Peyer's patch (tissue), 4 donors: ENCODE data around the gene LMNTD1.

ENCODE experiments used
- CTCF ChIP-seq, 6 experiments: fragments of 450-650 bp in 4 of 6; fragments of 200-600 bp in 2 of 6; sonication (generic) in 1 of 6; IDR thresholded peaks; one replicate each; pipeline ENCODE4 v1.5.1; 2017 to 2019; ENCODE audit warnings: antibody characterized with exemption in 6 of 6, mild to moderate bottlenecking in 3 of 6, moderate library complexity in 1 of 6
- POLR2A ChIP-seq, 2 donors: fragments of 450-650 bp; IDR thresholded peaks; one replicate each; pipeline ENCODE4 v1.5.1; 2017; ENCODE audit warnings: antibody characterized with exemption in 2 of 2, mild to moderate bottlenecking in 2 of 2, moderate library complexity in 2 of 2

GRCh38 chr12:25558586-25558985 is 5.5 kb upstream of the LMNTD1 start:
- no peak for TF ChIP-seq CTCF (IDR thresholded peaks at IDR 0.05)
- TF ChIP-seq POLR2A (IDR thresholded peaks at IDR 0.05), result no peak
